TTC549 (cell line): ENCODE measurements around the gene MBD2.
"Not testable (repeated sequence)": the region's sequence is repeated elsewhere in the genome, so short reads cannot be mapped to it uniquely, and the experiment has no call there.

Source experiments
- FAIRE-seq: peaks from 2 replicates; lab custom pipeline; 2012; peaks lifted over from hg19 to GRCh38; lab: Jason Lieb, UNC

Gene MBD2

GRCh38 chr18:54235871-54236270, 11.4 kb upstream of the MBD2 start:
- no peak for FAIRE-seq

GRCh38 chr18:54233747-54234146, 9.3 kb upstream of the MBD2 start:
- FAIRE-seq = no peak

- no peak for FAIRE-seq
These were observed 8.8 kb upstream of the MBD2 start for GRCh38 chr18:54233228-54233625.

- FAIRE-seq = no peak
These were observed 8.2 kb upstream of the MBD2 start for GRCh38 chr18:54232485-54233227.

GRCh38 chr18:54229421-54230059, 5.1 kb upstream of the MBD2 start:
- FAIRE-seq = no peak

- no peak for FAIRE-seq
These were observed 3.9 kb upstream of the MBD2 start for GRCh38 chr18:54228364-54228763.

- FAIRE-seq = no peak
These were observed 764 bp downstream of the MBD2 start for GRCh38 chr18:54223568-54224241.

GRCh38 chr18:54222922-54223567, 1.4 kb downstream of the MBD2 start:
- FAIRE-seq = no peak

- FAIRE-seq = no peak
These were observed 4.1 kb downstream of the MBD2 start for GRCh38 chr18:54220406-54220805.

GRCh38 chr18:54218803-54219202, 5.7 kb downstream of the MBD2 start:
- not testable (repeated sequence) for FAIRE-seq

- FAIRE-seq = no peak
These were observed 6.2 kb downstream of the MBD2 start for GRCh38 chr18:54218299-54218698.

GRCh38 chr18:54217624-54218023, 6.8 kb downstream of the MBD2 start:
- no peak for FAIRE-seq

GRCh38 chr18:54215069-54215468, 9.4 kb downstream of the MBD2 start:
- FAIRE-seq = no peak

- FAIRE-seq = no peak
These were observed 14.0 kb downstream of the MBD2 start for GRCh38 chr18:54210463-54210862.

- no peak for FAIRE-seq
These were observed 14.8 kb downstream of the MBD2 start for GRCh38 chr18:54209471-54210180.

- FAIRE-seq = no peak
These were observed 18.0 kb downstream of the MBD2 start for GRCh38 chr18:54206447-54206846.

- FAIRE-seq = no peak
These were observed 18.5 kb downstream of the MBD2 start for GRCh38 chr18:54205959-54206358.

GRCh38 chr18:54205448-54205847, 19.0 kb downstream of the MBD2 start:
- FAIRE-seq = not testable (repeated sequence)

GRCh38 chr18:54204883-54205282, 19.6 kb downstream of the MBD2 start:
- no peak for FAIRE-seq

GRCh38 chr18:54203914-54204313, 20.6 kb downstream of the MBD2 start:
- FAIRE-seq = no peak

GRCh38 chr18:54202851-54203250, 21.6 kb downstream of the MBD2 start:
- FAIRE-seq = no peak

- no peak for FAIRE-seq
These were observed 26.6 kb downstream of the MBD2 start for GRCh38 chr18:54197747-54198411.
